A549 (cell line): ENCODE measurements around the gene ABHD3.

ENCODE experiments used
- CEBPB ChIP-seq, 2 experiments: fragments of >200 bp in 1 of 2; sonication (Bioruptor Twin) in 1 of 2; formaldehyde crosslinking in 1 of 2; IDR thresholded peaks; 2 replicates each; pipeline ENCODE4 v1.6.1; 2012 to 2016
- JUN ChIP-seq, 2 experiments: fragments of >200 bp; sonication (Bioruptor Twin); formaldehyde crosslinking; IDR thresholded peaks; 2 replicates in 1 of 2; 3 replicates in 1 of 2; pipeline ENCODE4 v1.6.1; 2016 to 2017
- POLR2A ChIP-seq: IDR thresholded peaks from 2 replicates; pipeline ENCODE4 v1.6.1; 2012; ENCODE audit warnings: mild to moderate bottlenecking, low read length
- RCOR1 ChIP-seq: fragments of 150-350 bp; IDR thresholded peaks from 2 replicates; pipeline ENCODE4 v1.6.1; 2014; ENCODE audit warnings: antibody characterized with exemption, low read length, low read depth
- TF ChIP-seq, protein P1 (sequence below): fragments of >200 bp; sonication (Bioruptor Twin); formaldehyde crosslinking; IDR thresholded peaks from 3 replicates; pipeline ENCODE4 v1.5.1; 2016
- TF ChIP-seq, protein P2 (sequence below): fragments of 200-600 bp; sonication (generic); IDR thresholded peaks from 2 replicates; pipeline ENCODE4 v1.6.1; 2016; ENCODE audit warnings: antibody characterized with exemption, mild to moderate bottlenecking, moderate library complexity

- TF ChIP-seq, protein P1, sequence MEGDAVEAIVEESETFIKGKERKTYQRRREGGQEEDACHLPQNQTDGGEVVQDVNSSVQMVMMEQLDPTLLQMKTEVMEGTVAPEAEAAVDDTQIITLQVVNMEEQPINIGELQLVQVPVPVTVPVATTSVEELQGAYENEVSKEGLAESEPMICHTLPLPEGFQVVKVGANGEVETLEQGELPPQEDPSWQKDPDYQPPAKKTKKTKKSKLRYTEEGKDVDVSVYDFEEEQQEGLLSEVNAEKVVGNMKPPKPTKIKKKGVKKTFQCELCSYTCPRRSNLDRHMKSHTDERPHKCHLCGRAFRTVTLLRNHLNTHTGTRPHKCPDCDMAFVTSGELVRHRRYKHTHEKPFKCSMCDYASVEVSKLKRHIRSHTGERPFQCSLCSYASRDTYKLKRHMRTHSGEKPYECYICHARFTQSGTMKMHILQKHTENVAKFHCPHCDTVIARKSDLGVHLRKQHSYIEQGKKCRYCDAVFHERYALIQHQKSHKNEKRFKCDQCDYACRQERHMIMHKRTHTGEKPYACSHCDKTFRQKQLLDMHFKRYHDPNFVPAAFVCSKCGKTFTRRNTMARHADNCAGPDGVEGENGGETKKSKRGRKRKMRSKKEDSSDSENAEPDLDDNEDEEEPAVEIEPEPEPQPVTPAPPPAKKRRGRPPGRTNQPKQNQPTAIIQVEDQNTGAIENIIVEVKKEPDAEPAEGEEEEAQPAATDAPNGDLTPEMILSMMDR: no peak
- TF ChIP-seq POLR2A (no peak), JUN (IDR thresholded peaks at IDR 0.05) (no peak), RCOR1 (no peak), CEBPB (IDR thresholded peaks at IDR 0.05) (no peak)
- TF ChIP-seq, protein P2, sequence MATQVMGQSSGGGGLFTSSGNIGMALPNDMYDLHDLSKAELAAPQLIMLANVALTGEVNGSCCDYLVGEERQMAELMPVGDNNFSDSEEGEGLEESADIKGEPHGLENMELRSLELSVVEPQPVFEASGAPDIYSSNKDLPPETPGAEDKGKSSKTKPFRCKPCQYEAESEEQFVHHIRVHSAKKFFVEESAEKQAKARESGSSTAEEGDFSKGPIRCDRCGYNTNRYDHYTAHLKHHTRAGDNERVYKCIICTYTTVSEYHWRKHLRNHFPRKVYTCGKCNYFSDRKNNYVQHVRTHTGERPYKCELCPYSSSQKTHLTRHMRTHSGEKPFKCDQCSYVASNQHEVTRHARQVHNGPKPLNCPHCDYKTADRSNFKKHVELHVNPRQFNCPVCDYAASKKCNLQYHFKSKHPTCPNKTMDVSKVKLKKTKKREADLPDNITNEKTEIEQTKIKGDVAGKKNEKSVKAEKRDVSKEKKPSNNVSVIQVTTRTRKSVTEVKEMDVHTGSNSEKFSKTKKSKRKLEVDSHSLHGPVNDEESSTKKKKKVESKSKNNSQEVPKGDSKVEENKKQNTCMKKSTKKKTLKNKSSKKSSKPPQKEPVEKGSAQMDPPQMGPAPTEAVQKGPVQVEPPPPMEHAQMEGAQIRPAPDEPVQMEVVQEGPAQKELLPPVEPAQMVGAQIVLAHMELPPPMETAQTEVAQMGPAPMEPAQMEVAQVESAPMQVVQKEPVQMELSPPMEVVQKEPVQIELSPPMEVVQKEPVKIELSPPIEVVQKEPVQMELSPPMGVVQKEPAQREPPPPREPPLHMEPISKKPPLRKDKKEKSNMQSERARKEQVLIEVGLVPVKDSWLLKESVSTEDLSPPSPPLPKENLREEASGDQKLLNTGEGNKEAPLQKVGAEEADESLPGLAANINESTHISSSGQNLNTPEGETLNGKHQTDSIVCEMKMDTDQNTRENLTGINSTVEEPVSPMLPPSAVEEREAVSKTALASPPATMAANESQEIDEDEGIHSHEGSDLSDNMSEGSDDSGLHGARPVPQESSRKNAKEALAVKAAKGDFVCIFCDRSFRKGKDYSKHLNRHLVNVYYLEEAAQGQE: no peak
These were observed 52.5 kb downstream of the ABHD3 start for GRCh38 chr18:21652073-21652472.
